ENCODE measurements around the gene PCDHB13.
"Not testable (repeated sequence)": the region's sequence is repeated elsewhere in the genome, so short reads cannot be mapped to it uniquely, and the experiment has no call there.

Gene PCDHB13

DNA sequence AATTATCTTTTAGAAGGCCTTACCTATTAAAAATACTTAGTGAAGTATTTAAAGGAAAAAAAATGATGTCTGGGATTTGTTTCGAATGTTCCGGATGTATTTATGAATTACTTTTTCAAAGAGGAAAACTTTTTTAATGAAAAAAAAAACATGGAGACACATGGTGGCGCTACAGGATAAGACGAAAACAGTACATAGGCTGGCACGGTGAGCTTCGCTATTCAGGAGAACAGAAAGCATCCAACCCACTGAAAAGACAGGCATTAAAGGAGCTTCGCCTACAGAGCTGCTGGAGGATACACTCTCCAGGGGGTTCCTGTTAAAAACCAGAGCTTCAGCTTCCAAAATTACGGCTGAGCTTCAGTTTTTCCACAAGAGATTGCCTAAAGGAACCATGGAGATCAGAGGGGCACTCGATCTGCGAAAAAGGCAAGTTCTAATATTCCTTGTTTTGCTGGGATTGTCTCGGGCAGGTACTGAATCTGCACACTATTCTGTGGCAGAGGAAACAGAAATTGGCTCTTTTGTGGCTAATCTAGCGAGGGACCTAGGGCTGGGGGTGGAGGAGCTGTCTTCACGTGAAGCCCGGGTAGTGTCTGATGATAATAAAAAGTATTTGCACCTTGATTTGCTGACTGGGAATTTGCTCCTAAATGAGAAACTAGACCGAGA lies 9.5 kb downstream of the PCDHB13 start, which contains the start of gene PCDHB14:
PCDHB14 (plus strand) TSS at position 232 of the 672 bp plus-strand sequence; CDS start at position 395, 163 bp downstream.
- POLR2A ChIA-PET = interaction anchor here (0.8 kb wide), 1 partner anchor 341 kb away, joined by 3 read pairs; no protein-coding TSS in a partner anchor

GRCh38 chr5:141224844-141225243 lies 11.1 kb downstream of the PCDHB13 start:
- DNase-seq (ENCODE audit: extremely low spot score); CTCF ChIA-PET; POLR2A ChIA-PET: not testable (repeated sequence)

More for the DNA sequence above, 9.5 kb downstream of the PCDHB13 start, which contains the start of gene PCDHB14:
- TF ChIP-seq FOXM1 (IDR thresholded peaks at IDR 0.05; ENCODE audit: borderline replicate concordance) (no peak), SP1 (IDR thresholded peaks at IDR 0.05) (no peak), HDGF (IDR thresholded peaks at IDR 0.05; ENCODE audit: borderline replicate concordance) (no peak), SUZ12 (IDR thresholded peaks at IDR 0.05) (no peak), NFRKB (IDR thresholded peaks at IDR 0.05) (no peak), ELF4 (IDR thresholded peaks at IDR 0.05) (no peak), CTBP1 (IDR thresholded peaks at IDR 0.05; ENCODE audit: borderline replicate concordance) (no peak)
- DNase-seq (ENCODE audit: extremely low spot score) = peak; percentile 46
- CTCF ChIA-PET = interaction anchor here (0.6 to 2.6 kb wide), 18 partner anchors 11 to 440 kb away, joined by 3 to 23 read pairs (median 4); partner anchors contain the start of genes PCDHB10, PCDHB11, PCDHB15 and PCDHGA11

DNA sequence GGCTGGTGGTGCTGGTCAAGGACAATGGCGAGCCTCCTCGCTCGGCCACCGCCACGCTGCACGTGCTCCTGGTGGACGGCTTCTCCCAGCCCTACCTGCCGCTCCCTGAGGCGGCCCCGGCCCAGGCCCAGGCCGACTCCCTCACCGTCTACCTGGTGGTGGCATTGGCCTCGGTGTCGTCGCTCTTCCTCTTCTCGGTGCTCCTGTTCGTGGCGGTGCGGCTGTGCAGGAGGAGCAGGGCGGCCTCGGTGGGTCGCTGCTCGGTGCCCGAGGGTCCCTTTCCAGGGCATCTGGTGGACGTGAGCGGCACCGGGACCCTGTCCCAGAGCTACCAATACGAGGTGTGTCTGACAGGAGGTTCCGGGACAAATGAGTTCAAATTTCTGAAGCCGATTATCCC lies 11.7 kb downstream of the PCDHB13 start:
- CTCF ChIA-PET; POLR2A ChIA-PET; DNase-seq (ENCODE audit: extremely low spot score): not testable (repeated sequence)

DNA sequence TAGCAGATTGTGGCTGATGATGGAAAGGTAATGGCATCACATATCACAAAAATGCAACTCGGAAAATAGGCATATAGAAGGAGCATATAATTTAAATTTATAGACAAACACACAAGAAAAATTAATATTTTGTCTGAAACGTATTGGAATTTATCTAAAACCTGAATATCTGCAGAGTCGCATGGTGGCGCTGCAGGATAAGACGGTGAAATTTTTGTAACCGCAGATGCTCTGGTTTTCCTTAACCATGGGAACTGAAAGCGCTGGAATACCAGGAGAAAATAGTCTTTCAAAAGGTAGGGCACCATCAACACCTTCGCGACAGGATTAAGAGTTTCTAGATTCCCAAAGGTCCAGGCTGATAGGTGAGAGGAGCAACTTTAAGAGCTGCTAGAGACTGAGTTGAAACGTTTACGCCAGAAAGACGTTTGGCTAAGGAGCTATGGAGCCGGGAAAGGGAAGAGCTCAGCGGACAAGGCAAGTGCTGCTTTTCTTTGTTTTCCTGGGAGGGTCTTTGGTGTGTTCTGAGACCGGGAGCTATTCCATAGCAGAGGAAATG lies 20.5 kb downstream of the PCDHB13 start:
- CTCF ChIA-PET = interaction anchor here (0.6 to 1.7 kb wide), 17 partner anchors 11 to 1397 kb away, joined by 3 to 8 read pairs (median 4); partner anchors contain the start of genes PCDHB10, PCDHB14, PCDHB15 and PCDHB16
- POLR2A ChIA-PET = no interaction called here
- TF ChIP-seq SP1 (IDR thresholded peaks at IDR 0.05) (no peak), PKNOX1 (IDR thresholded peaks at IDR 0.05) (no peak), FOXA1 (IDR thresholded peaks at IDR 0.05) (no peak), TARDBP (IDR thresholded peaks at IDR 0.05) (no peak), ELF4 (IDR thresholded peaks at IDR 0.05) (no peak), HDGF (IDR thresholded peaks at IDR 0.05; ENCODE audit: borderline replicate concordance) (no peak), LEF1 (IDR thresholded peaks at IDR 0.05; ENCODE audit: borderline replicate concordance) (no peak), CTBP1 (IDR thresholded peaks at IDR 0.05; ENCODE audit: borderline replicate concordance) (no peak), FOXM1 (IDR thresholded peaks at IDR 0.05; ENCODE audit: borderline replicate concordance) (no peak), ZNF384 (IDR thresholded peaks at IDR 0.05) (no peak), NFRKB (IDR thresholded peaks at IDR 0.05) (no peak), FOXK2 (IDR thresholded peaks at IDR 0.05) (no peak), SUZ12 (IDR thresholded peaks at IDR 0.05) (no peak), L3MBTL2 (conservative IDR thresholded peaks at IDR 0.05) (no peak)
- DNase-seq (ENCODE audit: extremely low spot score) = no peak

GRCh38 chr5:141235922-141236321 lies 22.2 kb downstream of the PCDHB13 start:
- DNase-seq (ENCODE audit: extremely low spot score); CTCF ChIA-PET; POLR2A ChIA-PET: not testable (repeated sequence)

- ChIA-PET CTCF (no interaction called here), POLR2A (no interaction called here)
- no peak for TF ChIP-seq L3MBTL2 (conservative IDR thresholded peaks at IDR 0.05)
- TF ChIP-seq ELF4 (IDR thresholded peaks at IDR 0.05) = no peak
- TF ChIP-seq BHLHE40 (IDR thresholded peaks at IDR 0.05; ENCODE audit: borderline replicate concordance) = no peak
- TF ChIP-seq TARDBP (IDR thresholded peaks at IDR 0.05) = no peak
- no peak for DNase-seq (ENCODE audit: extremely low spot score)
Observed at GRCh38 chr5:141236516-141237313, 23.0 kb downstream of the PCDHB13 start.

- no peak for TF ChIP-seq LEF1 (IDR thresholded peaks at IDR 0.05; ENCODE audit: borderline replicate concordance)
- TF ChIP-seq NFRKB (IDR thresholded peaks at IDR 0.05) = no peak
- TF ChIP-seq SP1 (IDR thresholded peaks at IDR 0.05) = no peak
- CTCF ChIA-PET = no interaction called here
- no peak for DNase-seq (ENCODE audit: extremely low spot score)
- POLR2A ChIA-PET = no interaction called here
Observed at GRCh38 chr5:141241496-141241895, 27.8 kb downstream of the PCDHB13 start.

DNA sequence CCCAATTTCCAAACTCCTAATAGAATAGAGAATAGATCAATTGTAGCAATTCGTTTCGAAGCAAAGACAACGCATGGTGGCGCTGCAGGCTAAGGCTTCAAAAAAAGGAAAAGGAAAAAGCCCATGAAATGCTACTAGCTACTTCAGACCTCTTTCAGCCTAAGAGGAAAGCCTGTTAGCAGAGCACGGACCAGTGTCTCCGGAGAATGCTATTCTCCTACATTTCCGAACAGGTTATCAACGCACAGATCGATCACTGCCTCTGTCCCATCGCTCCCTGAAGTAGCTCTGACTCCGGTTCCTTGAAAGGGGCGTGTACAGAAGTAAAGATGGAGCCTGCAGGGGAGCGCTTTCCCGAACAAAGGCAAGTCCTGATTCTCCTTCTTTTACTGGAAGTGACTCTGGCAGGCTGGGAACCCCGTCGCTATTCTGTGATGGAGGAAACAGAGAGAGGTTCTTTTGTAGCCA lies 31.6 kb downstream of the PCDHB13 start, which contains the start of gene PCDHB15:
PCDHB15 (plus strand) TSS at position 146 of the 468 bp plus-strand sequence; CDS start at position 330, 184 bp downstream.
- DNase-seq (ENCODE audit: extremely low spot score) = peak; percentile 20
- POLR2A ChIA-PET = interaction anchor here (0.6 kb wide), 1 partner anchor 75 kb away, joined by 3 read pairs; the partner anchor contains the start of gene TAF7
- no peak for TF ChIP-seq HDGF (IDR thresholded peaks at IDR 0.05; ENCODE audit: borderline replicate concordance)
- TF ChIP-seq FOXK2 (IDR thresholded peaks at IDR 0.05) = no peak
- TF ChIP-seq CTBP1 (IDR thresholded peaks at IDR 0.05; ENCODE audit: borderline replicate concordance) = no peak
- no peak for TF ChIP-seq ELF4 (IDR thresholded peaks at IDR 0.05)
- no peak for TF ChIP-seq TARDBP (IDR thresholded peaks at IDR 0.05)
- TF ChIP-seq PKNOX1 (IDR thresholded peaks at IDR 0.05) = no peak
- no peak for TF ChIP-seq FOXA1 (IDR thresholded peaks at IDR 0.05)
- TF ChIP-seq LEF1 (IDR thresholded peaks at IDR 0.05; ENCODE audit: borderline replicate concordance) = no peak
- no peak for TF ChIP-seq FOXM1 (IDR thresholded peaks at IDR 0.05; ENCODE audit: borderline replicate concordance)
- no peak for TF ChIP-seq ZNF384 (IDR thresholded peaks at IDR 0.05)
- no peak for TF ChIP-seq SUZ12 (IDR thresholded peaks at IDR 0.05)
- TF ChIP-seq ARNT (IDR thresholded peaks at IDR 0.05) = no peak
- TF ChIP-seq SP1 (IDR thresholded peaks at IDR 0.05) = no peak
- CTCF ChIA-PET = interaction anchor here (0.6 to 2.1 kb wide), 15 partner anchors 9 to 713 kb away, joined by 3 to 8 read pairs (median 4); partner anchors contain the start of genes PCDH12, PCDHB14 and TAF7

- DNase-seq (ENCODE audit: extremely low spot score); CTCF ChIA-PET; POLR2A ChIA-PET: not testable (repeated sequence)
Observed at GRCh38 chr5:141246971-141247370, 33.3 kb downstream of the PCDHB13 start.

- POLR2A ChIA-PET, CTCF ChIA-PET: not testable (repeated sequence)
Observed at GRCh38 chr5:141247434-141247833, 33.7 kb downstream of the PCDHB13 start.

More at GRCh38 chr5:141247434-141247833, 33.7 kb downstream of the PCDHB13 start:
- DNase-seq (ENCODE audit: extremely low spot score) = not testable (repeated sequence)
